Testis (tissue), 2 donors: ENCODE results near the gene NFATC1.

Experiments
- POLR2A ChIP-seq: fragments of 450-650 bp; IDR thresholded peaks from one replicate; pipeline ENCODE4 v1.6.1; 2017; ENCODE audit warnings: antibody characterized with exemption, mild to moderate bottlenecking, moderate library complexity
- TF ChIP-seq, protein P1 (sequence below), 3 experiments: fragments of 450-650 bp in 2 of 3; fragments of 200-600 bp in 1 of 3; sonication (generic) in 1 of 3; IDR thresholded peaks; one replicate each; pipeline ENCODE4 v1.5.1; 2016 to 2019; ENCODE audit warnings: antibody characterized with exemption in 3 of 3, mild to moderate bottlenecking in 2 of 3, moderate library complexity in 1 of 3

DNA sequence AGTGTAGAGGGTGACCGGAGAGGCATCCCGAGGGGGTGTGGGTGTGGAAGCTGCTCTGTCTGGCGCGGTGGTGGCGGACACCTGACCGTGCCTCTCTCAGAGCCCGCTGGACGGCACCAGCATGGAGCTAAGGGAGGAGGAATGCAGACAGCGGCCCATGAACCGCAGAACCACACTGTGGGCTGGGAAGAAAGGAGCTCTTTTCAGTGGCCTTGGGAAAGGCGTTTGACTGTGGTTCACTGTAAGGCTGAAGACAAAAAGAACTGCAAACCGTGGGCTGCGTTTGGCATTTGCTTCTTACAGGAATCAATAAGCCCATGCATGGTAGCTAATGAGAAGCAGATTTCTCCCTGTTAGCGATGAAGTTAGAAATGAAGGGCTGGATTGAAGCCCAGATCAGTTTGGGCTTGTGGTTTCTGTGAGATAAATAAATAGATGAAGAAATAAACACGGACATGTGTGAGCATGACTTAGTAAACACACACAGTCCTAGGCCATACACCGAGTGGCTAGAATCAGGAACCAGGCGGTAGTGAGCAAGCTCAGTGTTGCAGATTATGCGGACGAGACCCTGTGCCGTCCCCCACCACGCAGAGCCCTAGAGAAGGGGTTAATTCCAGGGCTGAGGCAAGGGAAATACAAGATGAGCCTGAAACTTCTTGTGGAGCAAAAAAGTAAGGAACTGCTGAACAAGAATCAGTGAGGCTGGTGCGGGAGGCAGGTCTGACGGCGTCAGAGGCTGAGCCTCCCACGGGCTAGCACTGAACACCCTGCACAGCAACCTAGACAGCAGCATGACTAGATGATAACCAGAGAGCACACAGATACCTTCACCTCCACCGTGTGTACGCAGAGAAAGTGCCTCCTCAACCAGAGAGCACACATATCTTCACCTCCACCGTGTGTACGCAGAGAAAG is 29.3 kb upstream of the NFATC1 start:
- TF ChIP-seq, protein P1, sequence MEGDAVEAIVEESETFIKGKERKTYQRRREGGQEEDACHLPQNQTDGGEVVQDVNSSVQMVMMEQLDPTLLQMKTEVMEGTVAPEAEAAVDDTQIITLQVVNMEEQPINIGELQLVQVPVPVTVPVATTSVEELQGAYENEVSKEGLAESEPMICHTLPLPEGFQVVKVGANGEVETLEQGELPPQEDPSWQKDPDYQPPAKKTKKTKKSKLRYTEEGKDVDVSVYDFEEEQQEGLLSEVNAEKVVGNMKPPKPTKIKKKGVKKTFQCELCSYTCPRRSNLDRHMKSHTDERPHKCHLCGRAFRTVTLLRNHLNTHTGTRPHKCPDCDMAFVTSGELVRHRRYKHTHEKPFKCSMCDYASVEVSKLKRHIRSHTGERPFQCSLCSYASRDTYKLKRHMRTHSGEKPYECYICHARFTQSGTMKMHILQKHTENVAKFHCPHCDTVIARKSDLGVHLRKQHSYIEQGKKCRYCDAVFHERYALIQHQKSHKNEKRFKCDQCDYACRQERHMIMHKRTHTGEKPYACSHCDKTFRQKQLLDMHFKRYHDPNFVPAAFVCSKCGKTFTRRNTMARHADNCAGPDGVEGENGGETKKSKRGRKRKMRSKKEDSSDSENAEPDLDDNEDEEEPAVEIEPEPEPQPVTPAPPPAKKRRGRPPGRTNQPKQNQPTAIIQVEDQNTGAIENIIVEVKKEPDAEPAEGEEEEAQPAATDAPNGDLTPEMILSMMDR (IDR thresholded peaks at IDR 0.05): no peak
- no peak for TF ChIP-seq POLR2A
